ENCODE measurements around the gene RFPL3.

The RFPL3 gene

GRCh38 chr22:32338757-32339156, 18.9 kb upstream of the RFPL3 start:
- no peak for DNase-seq (ENCODE audit: extremely low spot score)
- TF ChIP-seq SP1 (IDR thresholded peaks at IDR 0.05) (no peak), NFRKB (IDR thresholded peaks at IDR 0.05) (no peak), ZNF384 (IDR thresholded peaks at IDR 0.05) (no peak), ELF4 (IDR thresholded peaks at IDR 0.05) (no peak), BHLHE40 (IDR thresholded peaks at IDR 0.05; ENCODE audit: borderline replicate concordance) (no peak), PKNOX1 (IDR thresholded peaks at IDR 0.05) (no peak), FOXK2 (IDR thresholded peaks at IDR 0.05) (no peak), L3MBTL2 (conservative IDR thresholded peaks at IDR 0.05) (no peak), FOXM1 (IDR thresholded peaks at IDR 0.05; ENCODE audit: borderline replicate concordance) (no peak), SUZ12 (IDR thresholded peaks at IDR 0.05) (no peak), TARDBP (IDR thresholded peaks at IDR 0.05) (no peak), HDGF (IDR thresholded peaks at IDR 0.05; ENCODE audit: borderline replicate concordance) (no peak), ARNT (IDR thresholded peaks at IDR 0.05) (no peak), CTBP1 (IDR thresholded peaks at IDR 0.05; ENCODE audit: borderline replicate concordance) (no peak), FOXA1 (IDR thresholded peaks at IDR 0.05) (no peak), LEF1 (IDR thresholded peaks at IDR 0.05; ENCODE audit: borderline replicate concordance) (no peak)
- ChIA-PET CTCF (no interaction called here), POLR2A (no interaction called here)

DNA sequence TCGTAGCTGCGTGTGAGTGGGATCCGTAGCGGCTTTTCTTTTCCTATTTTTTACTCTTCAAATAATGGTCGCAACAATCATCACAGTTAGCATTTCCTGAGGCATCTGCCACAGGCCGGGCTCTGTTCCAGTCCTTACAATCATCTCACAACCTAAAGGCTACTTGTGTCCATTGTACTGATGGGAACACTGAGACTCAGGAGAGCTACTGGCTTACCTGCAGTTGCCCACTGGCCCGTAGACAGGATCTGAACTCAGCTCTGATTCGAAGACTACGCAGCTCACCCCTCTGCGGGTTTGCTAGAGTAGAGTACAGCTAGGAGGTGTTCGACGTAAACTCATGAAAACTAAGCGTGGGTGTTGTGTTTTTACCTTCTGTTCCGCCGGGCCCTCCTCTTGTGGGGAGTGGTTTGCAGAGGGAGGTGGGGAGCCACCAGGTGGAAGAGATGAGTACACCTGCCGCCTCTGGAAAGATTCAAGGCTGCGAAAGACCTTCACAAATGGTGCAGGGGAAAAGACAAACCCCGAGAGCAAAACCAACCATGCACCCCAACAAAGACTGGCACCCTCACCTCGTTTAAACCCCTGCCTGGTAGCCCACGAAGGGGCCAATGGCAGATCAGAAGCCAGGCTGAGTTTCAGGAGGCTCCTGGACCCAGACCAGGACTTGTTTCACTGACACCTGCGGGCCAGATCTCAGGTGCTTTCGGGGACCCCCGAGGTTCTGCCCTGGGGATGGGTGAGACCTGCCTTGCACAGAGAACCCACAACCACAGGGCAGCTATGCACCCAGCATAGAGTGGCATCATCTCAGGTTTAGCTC, 18.3 kb upstream of the RFPL3 start:
- TF ChIP-seq BHLHE40 (IDR thresholded peaks at IDR 0.05; ENCODE audit: borderline replicate concordance) (no peak), ZNF384 (IDR thresholded peaks at IDR 0.05) (no peak), FOXA1 (IDR thresholded peaks at IDR 0.05) (no peak)
- DNase-seq (ENCODE audit: extremely low spot score): no peak
- CTCF ChIA-PET: no interaction called here
- POLR2A ChIA-PET: no interaction called here

DNA sequence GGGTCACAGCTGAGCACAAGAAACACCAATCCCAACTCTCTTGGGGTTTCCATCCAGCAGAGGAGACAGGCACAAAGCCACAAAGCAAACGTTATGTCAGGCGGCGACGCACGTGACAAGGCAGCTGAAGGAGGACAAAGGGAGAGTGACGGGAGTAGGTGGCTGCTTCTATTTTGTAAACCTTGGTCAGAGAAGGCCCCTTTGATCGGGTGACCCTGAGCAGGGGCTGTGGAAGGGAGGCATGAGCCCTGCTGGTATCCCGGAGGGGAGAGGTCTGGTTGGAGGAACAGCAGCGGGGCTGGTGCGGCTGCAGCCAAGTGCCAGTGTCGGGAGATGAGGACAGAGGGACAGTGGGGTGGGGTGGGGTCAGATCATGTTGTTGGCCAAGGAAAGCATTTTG, 17.3 kb upstream of the RFPL3 start:
- ChIA-PET POLR2A (no interaction called here), CTCF (no interaction called here)
- TF ChIP-seq L3MBTL2 (conservative IDR thresholded peaks at IDR 0.05) (no peak), SUZ12 (IDR thresholded peaks at IDR 0.05) (no peak), ELF4 (IDR thresholded peaks at IDR 0.05) (no peak), PKNOX1 (IDR thresholded peaks at IDR 0.05) (no peak), ZNF384 (IDR thresholded peaks at IDR 0.05) (no peak), FOXK2 (IDR thresholded peaks at IDR 0.05) (no peak), FOXM1 (IDR thresholded peaks at IDR 0.05; ENCODE audit: borderline replicate concordance) (no peak), TARDBP (IDR thresholded peaks at IDR 0.05) (no peak), ARNT (IDR thresholded peaks at IDR 0.05) (no peak), CTBP1 (IDR thresholded peaks at IDR 0.05; ENCODE audit: borderline replicate concordance) (no peak), FOXA1 (IDR thresholded peaks at IDR 0.05) (no peak), SP1 (IDR thresholded peaks at IDR 0.05) (no peak), NFRKB (IDR thresholded peaks at IDR 0.05) (no peak)
- no peak for DNase-seq (ENCODE audit: extremely low spot score)

GRCh38 chr22:32341122-32341740, 16.4 kb upstream of the RFPL3 start:
- TF ChIP-seq HDGF (IDR thresholded peaks at IDR 0.05; ENCODE audit: borderline replicate concordance) (no peak), ZNF384 (IDR thresholded peaks at IDR 0.05) (no peak), LEF1 (IDR thresholded peaks at IDR 0.05; ENCODE audit: borderline replicate concordance) (no peak), FOXM1 (IDR thresholded peaks at IDR 0.05; ENCODE audit: borderline replicate concordance) (no peak), BHLHE40 (IDR thresholded peaks at IDR 0.05; ENCODE audit: borderline replicate concordance) (no peak), ARNT (IDR thresholded peaks at IDR 0.05) (no peak), NFRKB (IDR thresholded peaks at IDR 0.05) (no peak), CTBP1 (IDR thresholded peaks at IDR 0.05; ENCODE audit: borderline replicate concordance) (no peak), ELF4 (IDR thresholded peaks at IDR 0.05) (no peak), FOXK2 (IDR thresholded peaks at IDR 0.05) (no peak), L3MBTL2 (conservative IDR thresholded peaks at IDR 0.05) (no peak), FOXA1 (IDR thresholded peaks at IDR 0.05) (no peak), TARDBP (IDR thresholded peaks at IDR 0.05) (no peak)
- no peak for DNase-seq (ENCODE audit: extremely low spot score)
- ChIA-PET POLR2A (no interaction called here), CTCF (interaction anchor here (1.3 kb wide), 1 partner anchor 19 kb away, joined by 4 read pairs; no protein-coding TSS in a partner anchor)

- ChIA-PET CTCF (no interaction called here), POLR2A (no interaction called here)
- DNase-seq (ENCODE audit: extremely low spot score): no peak
- no peak for TF ChIP-seq BHLHE40 (IDR thresholded peaks at IDR 0.05; ENCODE audit: borderline replicate concordance)
- TF ChIP-seq ARNT (IDR thresholded peaks at IDR 0.05): no peak
- no peak for TF ChIP-seq ZNF384 (IDR thresholded peaks at IDR 0.05)
- TF ChIP-seq NFRKB (IDR thresholded peaks at IDR 0.05): no peak
- no peak for TF ChIP-seq ELF4 (IDR thresholded peaks at IDR 0.05)
Measured at GRCh38 chr22:32342977-32343376, 14.7 kb upstream of the RFPL3 start.

GRCh38 chr22:32343941-32344340, 13.7 kb upstream of the RFPL3 start:
- no peak for TF ChIP-seq FOXK2 (IDR thresholded peaks at IDR 0.05)
- TF ChIP-seq ARNT (IDR thresholded peaks at IDR 0.05): no peak
- TF ChIP-seq LEF1 (IDR thresholded peaks at IDR 0.05; ENCODE audit: borderline replicate concordance): no peak
- TF ChIP-seq TARDBP (IDR thresholded peaks at IDR 0.05): no peak
- TF ChIP-seq CTBP1 (IDR thresholded peaks at IDR 0.05; ENCODE audit: borderline replicate concordance): no peak
- TF ChIP-seq PKNOX1 (IDR thresholded peaks at IDR 0.05): no peak
- no peak for TF ChIP-seq SP1 (IDR thresholded peaks at IDR 0.05)
- no peak for TF ChIP-seq ELF4 (IDR thresholded peaks at IDR 0.05)
- TF ChIP-seq BHLHE40 (IDR thresholded peaks at IDR 0.05; ENCODE audit: borderline replicate concordance): no peak
- TF ChIP-seq HDGF (IDR thresholded peaks at IDR 0.05; ENCODE audit: borderline replicate concordance): no peak
- TF ChIP-seq NFRKB (IDR thresholded peaks at IDR 0.05): no peak
- no peak for TF ChIP-seq ZNF384 (IDR thresholded peaks at IDR 0.05)
- TF ChIP-seq FOXM1 (IDR thresholded peaks at IDR 0.05; ENCODE audit: borderline replicate concordance): no peak
- TF ChIP-seq FOXA1 (IDR thresholded peaks at IDR 0.05): no peak
- no peak for TF ChIP-seq SUZ12 (IDR thresholded peaks at IDR 0.05)
- TF ChIP-seq L3MBTL2 (conservative IDR thresholded peaks at IDR 0.05): no peak
- POLR2A ChIA-PET: no interaction called here
- CTCF ChIA-PET: no interaction called here

More at GRCh38 chr22:32343941-32344340, 13.7 kb upstream of the RFPL3 start:
- DNase-seq (ENCODE audit: extremely low spot score): no peak

All from HEK293T (cell line).